ENCODE measurements around the gene VEZF1. TPM values are rescaled to one million over a fixed set of nuclear protein-coding genes. Genes with fewer than 3 reads are reported as not detected.

Gene VEZF1
- total and polyA plus RNA-seq, 2 of the 8 experiments (the other 6 are each of a cell fraction or from before 2014, with no cell fraction given), result 28.9 to 61.9 TPM

DNA sequence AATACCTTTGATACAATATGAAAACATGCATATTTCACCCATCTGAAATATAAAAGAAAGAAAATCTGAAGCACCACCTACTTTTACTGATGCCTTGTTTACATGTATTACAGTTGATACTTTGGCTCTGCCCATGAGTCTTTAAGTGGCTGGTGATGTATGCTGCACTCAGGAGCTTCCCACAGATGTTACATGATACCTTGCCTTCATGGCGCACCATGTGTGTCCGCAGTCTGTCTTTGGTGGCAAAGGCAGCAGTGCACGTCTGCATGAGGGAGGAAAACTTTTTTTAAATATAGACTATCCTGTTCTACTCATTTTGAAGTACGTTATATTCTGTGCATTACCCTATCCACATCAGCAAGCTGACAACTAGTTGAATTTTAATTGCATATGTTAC lies 7.5 kb downstream of the VEZF1 start (continued):
- no peak for TF ChIP-seq EP300 (IDR thresholded peaks at IDR 0.05; ENCODE audit: borderline replicate concordance in 1 of 2, low read depth in 2 of 2, low read length in 2 of 2)
- no peak for TF ChIP-seq YY1 (IDR thresholded peaks at IDR 0.05; ENCODE audit: low read depth, low read length)
- TF ChIP-seq JUND (IDR thresholded peaks at IDR 0.05; ENCODE audit: low read length), result no peak

Measured in H1 (cell line).